Smooth muscle cell (in vitro differentiated cells): ENCODE measurements around the gene HSD3B2. TPM values are rescaled to one million over a fixed set of nuclear protein-coding genes. Genes with fewer than 3 reads are reported as not detected.
"Not testable (repeated sequence)": the region's sequence is repeated elsewhere in the genome, so short reads cannot be mapped to it uniquely, and the experiment has no call there.

Experiments used
- DNase-seq: peaks from one replicate; lab custom pipeline; 2025; ENCODE audit not compliant: unreplicated experiment; lab: John Stamatoyannopoulos, UW
- H2AFZ ChIP-seq: fragments of 200-600 bp; sonication (generic); 2 replicates; pipeline ENCODE4 v1.6.0; 2016; ENCODE audit warnings: antibody characterized with exemption, low read depth, mild to moderate bottlenecking
- H3F3A ChIP-seq: fragments of 200-600 bp; sonication (generic); 2 replicates; pipeline ENCODE4 v1.6.0; 2017; ENCODE audit warnings: antibody characterized with exemption, low read depth
- H3K27ac ChIP-seq: fragments of 200-600 bp; sonication (generic); 2 replicates; pipeline ENCODE4 v1.5.1; 2016; ENCODE audit warnings: low read depth, mild to moderate bottlenecking
- H3K27me3 ChIP-seq: fragments of 200-600 bp; sonication (generic); 2 replicates; pipeline ENCODE4 v1.6.1; 2016; ENCODE audit warnings: low read depth, mild to moderate bottlenecking
- H3K36me3 ChIP-seq: fragments of 200-600 bp; sonication (generic); 2 replicates; pipeline ENCODE4 v1.5.1; 2016; ENCODE audit warnings: low read depth
- H3K4me1 ChIP-seq: fragments of 200-600 bp; sonication (generic); 2 replicates; pipeline ENCODE4 v1.5.1; 2016; ENCODE audit warnings: low read depth
- H3K4me2 ChIP-seq: fragments of 200-600 bp; sonication (generic); 2 replicates; pipeline ENCODE4 v1.6.0; 2016; ENCODE audit warnings: mild to moderate bottlenecking
- H3K4me3 ChIP-seq: fragments of 200-600 bp; sonication (generic); 2 replicates; pipeline ENCODE4 v1.5.1; 2016; ENCODE audit warnings: mild to moderate bottlenecking
- H3K79me2 ChIP-seq: fragments of 200-600 bp; sonication (generic); 2 replicates; pipeline ENCODE4 v1.6.0; 2016; ENCODE audit warnings: low read depth, mild to moderate bottlenecking
- H3K9ac ChIP-seq: fragments of 200-600 bp; sonication (generic); 2 replicates; pipeline ENCODE4 v1.6.0; 2016; ENCODE audit warnings: low read depth
- H3K9me3 ChIP-seq: fragments of 200-600 bp; sonication (generic); replicated peaks from 2 replicates; pipeline ENCODE4 v1.5.1; 2016; ENCODE audit warnings: low read depth
- H4K20me1 ChIP-seq: fragments of 200-600 bp; sonication (generic); 2 replicates; pipeline ENCODE4 v1.6.0; 2016; ENCODE audit warnings: low read depth
- WGBS: methylation state at CpG from one replicate; pipeline ENCODE4 v1.1.7; 2016; ENCODE audit warnings: low lambda C conversion rate; 5-methylcytosine and 5-hydroxymethylcytosine counted together
- polyA plus RNA-seq: library from polyadenylated mRNA; unstranded; fragments of >200 nt; fragmentation: Nextera tagmentation; extraction: Ambion mirVana; gene quantifications from 2 replicates; pipeline ENCODE4 v1.2.1, GENCODE V29; 2016
- total RNA-seq: library from RNA; depleted of rRNA; stranded (reverse); fragments of >200 nt; gene quantifications from 2 replicates; pipeline ENCODE4 v1.2.3, GENCODE V29; 2014
- TF ChIP-seq, protein P1 (sequence below): fragments of 200-600 bp; sonication (generic); IDR thresholded peaks from 2 replicates; pipeline ENCODE4 v1.5.1; 2017; ENCODE audit warnings: borderline replicate concordance, mild to moderate bottlenecking, antibody characterized with exemption; ENCODE audit not compliant: insufficient read depth, poor library complexity, severe bottlenecking

Gene HSD3B2
- total and polyA plus RNA-seq, 2 experiments from 2014 or later, result not detected

DNA sequence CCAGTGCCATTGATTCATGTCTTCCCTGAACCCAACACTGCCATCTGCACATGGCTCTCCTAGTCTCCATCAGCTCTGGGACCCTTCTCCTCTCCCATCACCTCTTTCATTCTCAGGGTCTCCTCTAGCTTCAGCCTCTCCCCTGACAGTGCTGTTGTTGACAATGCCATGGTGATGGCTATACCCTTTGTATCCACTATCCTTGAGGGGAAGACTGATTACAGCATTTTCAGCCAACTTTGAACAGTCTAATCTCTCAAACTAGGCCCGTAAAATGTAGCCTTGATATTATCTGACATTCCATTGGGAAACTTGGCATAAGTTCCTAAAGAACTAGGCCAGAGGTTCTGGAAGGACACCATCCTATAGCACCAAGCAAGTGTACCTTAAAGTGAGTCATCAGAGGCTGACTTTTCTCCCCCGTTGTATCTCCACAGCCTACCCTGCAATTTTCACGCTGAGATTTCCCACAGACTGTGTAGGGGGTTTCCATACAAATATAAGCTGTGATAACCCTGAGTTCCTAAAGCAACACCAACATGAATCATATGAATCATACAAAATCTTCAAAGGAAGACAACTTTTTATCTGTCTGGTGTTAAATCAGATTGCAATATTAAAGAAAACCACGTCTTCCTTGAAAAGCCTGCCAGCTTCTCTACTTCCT lies 40.6 kb upstream of the HSD3B2 start:
- no peaks in the 10 kb centered on the region for H3K79me2 ChIP-seq
- H3K36me3 ChIP-seq, result no peaks in the 10 kb centered on the region
- TF ChIP-seq, protein P1, sequence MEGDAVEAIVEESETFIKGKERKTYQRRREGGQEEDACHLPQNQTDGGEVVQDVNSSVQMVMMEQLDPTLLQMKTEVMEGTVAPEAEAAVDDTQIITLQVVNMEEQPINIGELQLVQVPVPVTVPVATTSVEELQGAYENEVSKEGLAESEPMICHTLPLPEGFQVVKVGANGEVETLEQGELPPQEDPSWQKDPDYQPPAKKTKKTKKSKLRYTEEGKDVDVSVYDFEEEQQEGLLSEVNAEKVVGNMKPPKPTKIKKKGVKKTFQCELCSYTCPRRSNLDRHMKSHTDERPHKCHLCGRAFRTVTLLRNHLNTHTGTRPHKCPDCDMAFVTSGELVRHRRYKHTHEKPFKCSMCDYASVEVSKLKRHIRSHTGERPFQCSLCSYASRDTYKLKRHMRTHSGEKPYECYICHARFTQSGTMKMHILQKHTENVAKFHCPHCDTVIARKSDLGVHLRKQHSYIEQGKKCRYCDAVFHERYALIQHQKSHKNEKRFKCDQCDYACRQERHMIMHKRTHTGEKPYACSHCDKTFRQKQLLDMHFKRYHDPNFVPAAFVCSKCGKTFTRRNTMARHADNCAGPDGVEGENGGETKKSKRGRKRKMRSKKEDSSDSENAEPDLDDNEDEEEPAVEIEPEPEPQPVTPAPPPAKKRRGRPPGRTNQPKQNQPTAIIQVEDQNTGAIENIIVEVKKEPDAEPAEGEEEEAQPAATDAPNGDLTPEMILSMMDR, result no peak
- H3K9ac ChIP-seq, result peak overlapping the region; percentile 45
- peaks cover 9% of the 10 kb centered on the region for H3K27me3 ChIP-seq
- H3K4me2 ChIP-seq, result peak overlapping the region; percentile 19
- no peaks in the 10 kb centered on the region for H3K9me3 ChIP-seq
- 17% methylated on average over 4 of the region's 4 CpGs for WGBS
- no peak overlapping the region for H2AFZ ChIP-seq
- DNase-seq, result no peak
- no peak overlapping the region for H3K4me3 ChIP-seq
- H3K4me1 ChIP-seq, result peaks cover 6% of the 10 kb centered on the region
- peaks cover 5% of the 10 kb centered on the region for H3F3A ChIP-seq
- H4K20me1 ChIP-seq, result no peaks in the 10 kb centered on the region
- H3K27ac ChIP-seq, result peak overlapping the region; percentile 74

DNA sequence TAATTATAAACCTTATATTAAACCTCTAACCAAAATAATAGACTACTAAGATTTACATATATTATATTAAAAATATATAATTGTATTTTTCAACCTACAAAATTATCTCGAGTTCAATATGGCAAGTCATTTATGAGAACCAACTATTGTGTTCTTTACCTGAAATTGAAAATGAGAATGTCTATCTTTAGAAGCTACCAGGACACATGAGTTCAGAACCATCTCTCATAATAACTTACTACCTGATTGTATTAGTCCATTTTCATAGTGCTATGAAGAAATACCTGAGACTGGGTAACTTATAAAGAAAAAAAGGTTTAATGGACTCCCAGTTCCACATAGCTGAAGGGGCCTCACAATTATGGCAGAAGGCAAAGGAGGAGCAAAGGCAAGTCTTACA lies 39.6 kb upstream of the HSD3B2 start:
- TF ChIP-seq, protein P1, result no peak
- WGBS, result 87% methylated on average over 1 of the region's 1 CpG

DNA sequence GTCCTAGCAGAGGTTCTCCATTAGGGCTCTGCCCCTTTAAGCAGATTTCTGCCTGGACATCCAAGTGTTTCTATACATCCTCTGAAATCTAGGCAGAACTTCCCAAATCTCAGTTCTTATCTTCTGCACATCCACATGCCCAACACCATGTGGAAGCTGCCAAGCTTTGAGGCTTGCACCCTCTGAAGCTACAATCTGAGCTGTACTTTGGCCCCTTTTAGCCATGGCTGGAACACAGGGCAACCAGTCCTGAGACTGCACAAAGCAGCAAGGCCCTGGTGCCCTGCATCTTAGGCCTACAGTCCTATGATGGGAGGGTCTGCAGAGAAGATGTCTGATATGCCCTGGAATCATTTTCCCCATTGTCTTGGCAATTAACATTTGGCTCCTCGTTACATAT lies 38.4 kb upstream of the HSD3B2 start:
- DNase-seq, result no peak
- Histone ChIP-seq H3K79me2 (no peaks in the 10 kb centered on the region), H3K27me3 (no peaks in the 10 kb centered on the region), H2AFZ (no peak overlapping the region), H3K4me1 (peaks cover 6% of the 10 kb centered on the region), H3K36me3 (no peaks in the 10 kb centered on the region), H3F3A (peaks cover 5% of the 10 kb centered on the region), H3K27ac (no peak overlapping the region), H3K4me2 (no peak overlapping the region), H3K4me3 (no peak overlapping the region), H3K9me3 (no peaks in the 10 kb centered on the region), H3K9ac (no peak overlapping the region), H4K20me1 (no peaks in the 10 kb centered on the region)
- 87% methylated on average over 1 of the region's 1 CpG for WGBS
- TF ChIP-seq, protein P1, result no peak

More for the DNA sequence above, 39.6 kb upstream of the HSD3B2 start:
- Histone ChIP-seq H3K4me1 (peaks cover 6% of the 10 kb centered on the region), H3K9me3 (no peaks in the 10 kb centered on the region), H2AFZ (no peak overlapping the region), H3K36me3 (no peaks in the 10 kb centered on the region), H3K4me3 (no peak overlapping the region), H3F3A (peaks cover 5% of the 10 kb centered on the region), H4K20me1 (no peaks in the 10 kb centered on the region), H3K27me3 (peaks cover 4% of the 10 kb centered on the region), H3K27ac (no peak overlapping the region), H3K4me2 (no peak overlapping the region), H3K79me2 (no peaks in the 10 kb centered on the region), H3K9ac (no peak overlapping the region)
- DNase-seq, result no peak

DNA sequence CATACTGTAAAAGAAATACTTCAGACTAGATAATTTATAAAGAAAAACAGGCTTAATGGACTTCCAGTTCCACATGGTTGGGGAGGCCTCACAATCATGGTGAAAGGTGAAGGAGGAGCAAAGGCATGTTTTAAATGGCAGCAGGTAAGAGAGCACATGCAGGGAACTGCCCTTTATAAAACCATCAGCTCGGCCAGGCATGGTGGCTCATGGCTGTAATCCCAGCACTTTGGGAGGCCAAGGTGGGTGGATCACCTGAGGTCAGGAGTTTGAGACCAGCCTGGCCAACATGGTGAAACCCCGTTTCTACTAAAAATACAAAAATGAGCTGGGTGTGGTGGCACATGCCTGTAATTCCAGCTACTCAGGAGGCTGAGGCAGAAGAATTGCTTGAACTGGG lies 37.4 kb upstream of the HSD3B2 start:
- H3K4me1 ChIP-seq, H3K27ac ChIP-seq, DNase-seq, H3K9ac ChIP-seq, H4K20me1 ChIP-seq, H3K9me3 ChIP-seq, H3F3A ChIP-seq, H2AFZ ChIP-seq, H3K4me3 ChIP-seq, H3K79me2 ChIP-seq, H3K36me3 ChIP-seq, H3K27me3 ChIP-seq, H3K4me2 ChIP-seq: not testable (repeated sequence)
- WGBS, result 92% methylated on average over 2 of the region's 2 CpGs
